ENCODE measurements around the gene RPL31. TPM values are rescaled to one million over a fixed set of nuclear protein-coding genes. Genes with fewer than 3 reads are reported as not detected.

RPL31 gene
- total RNA-seq, 4 donors from 2014 or later = 1,010 to 1,120 (median 1,024) TPM

DNA sequence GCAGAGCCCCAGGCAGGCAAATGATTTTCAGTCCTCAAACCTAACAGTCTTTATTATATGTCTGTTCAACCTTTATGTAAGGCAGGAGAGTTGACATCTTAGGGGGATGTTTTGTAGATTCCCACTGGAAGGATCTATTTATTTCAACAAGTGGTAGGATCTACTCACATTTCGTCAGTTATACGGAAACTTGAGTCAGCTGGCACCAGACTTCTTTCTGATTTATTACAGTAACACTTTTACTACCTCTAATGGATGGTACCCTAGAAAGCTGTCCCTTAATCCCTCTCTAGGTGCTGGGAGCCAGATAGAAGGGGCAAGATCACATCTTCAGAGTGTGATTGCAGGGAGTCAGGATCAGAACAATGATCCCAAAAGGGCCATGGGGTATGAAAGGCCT lies 2.1 kb upstream of the RPL31 start:
- Histone ChIP-seq H3K27ac (no peak overlapping the region), H3K27me3 (no peaks in the 10 kb centered on the region), H3K4me3 (no peak overlapping the region), H3K9me3 (no peaks in the 10 kb centered on the region), H3K36me3 (peaks cover 0 to 22% (median 11%) of the 10 kb centered on the region in 3 donors), H3K4me1 (peaks cover 0 to 29% (median 9%) of the 10 kb centered on the region in 4 donors)
- 87 to 88% methylated on average over 2 of the region's 2 CpGs for WGBS, 2 donors
- DNase-seq (ENCODE audit: low spot score in 2 of 2) = no peak
- no peak for TF ChIP-seq EP300 (IDR thresholded peaks at IDR 0.05)
- TF ChIP-seq, protein P1, sequence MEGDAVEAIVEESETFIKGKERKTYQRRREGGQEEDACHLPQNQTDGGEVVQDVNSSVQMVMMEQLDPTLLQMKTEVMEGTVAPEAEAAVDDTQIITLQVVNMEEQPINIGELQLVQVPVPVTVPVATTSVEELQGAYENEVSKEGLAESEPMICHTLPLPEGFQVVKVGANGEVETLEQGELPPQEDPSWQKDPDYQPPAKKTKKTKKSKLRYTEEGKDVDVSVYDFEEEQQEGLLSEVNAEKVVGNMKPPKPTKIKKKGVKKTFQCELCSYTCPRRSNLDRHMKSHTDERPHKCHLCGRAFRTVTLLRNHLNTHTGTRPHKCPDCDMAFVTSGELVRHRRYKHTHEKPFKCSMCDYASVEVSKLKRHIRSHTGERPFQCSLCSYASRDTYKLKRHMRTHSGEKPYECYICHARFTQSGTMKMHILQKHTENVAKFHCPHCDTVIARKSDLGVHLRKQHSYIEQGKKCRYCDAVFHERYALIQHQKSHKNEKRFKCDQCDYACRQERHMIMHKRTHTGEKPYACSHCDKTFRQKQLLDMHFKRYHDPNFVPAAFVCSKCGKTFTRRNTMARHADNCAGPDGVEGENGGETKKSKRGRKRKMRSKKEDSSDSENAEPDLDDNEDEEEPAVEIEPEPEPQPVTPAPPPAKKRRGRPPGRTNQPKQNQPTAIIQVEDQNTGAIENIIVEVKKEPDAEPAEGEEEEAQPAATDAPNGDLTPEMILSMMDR (IDR thresholded peaks at IDR 0.05) = no peak
- TF ChIP-seq POLR2A (IDR thresholded peaks at IDR 0.05) = no peak

DNA sequence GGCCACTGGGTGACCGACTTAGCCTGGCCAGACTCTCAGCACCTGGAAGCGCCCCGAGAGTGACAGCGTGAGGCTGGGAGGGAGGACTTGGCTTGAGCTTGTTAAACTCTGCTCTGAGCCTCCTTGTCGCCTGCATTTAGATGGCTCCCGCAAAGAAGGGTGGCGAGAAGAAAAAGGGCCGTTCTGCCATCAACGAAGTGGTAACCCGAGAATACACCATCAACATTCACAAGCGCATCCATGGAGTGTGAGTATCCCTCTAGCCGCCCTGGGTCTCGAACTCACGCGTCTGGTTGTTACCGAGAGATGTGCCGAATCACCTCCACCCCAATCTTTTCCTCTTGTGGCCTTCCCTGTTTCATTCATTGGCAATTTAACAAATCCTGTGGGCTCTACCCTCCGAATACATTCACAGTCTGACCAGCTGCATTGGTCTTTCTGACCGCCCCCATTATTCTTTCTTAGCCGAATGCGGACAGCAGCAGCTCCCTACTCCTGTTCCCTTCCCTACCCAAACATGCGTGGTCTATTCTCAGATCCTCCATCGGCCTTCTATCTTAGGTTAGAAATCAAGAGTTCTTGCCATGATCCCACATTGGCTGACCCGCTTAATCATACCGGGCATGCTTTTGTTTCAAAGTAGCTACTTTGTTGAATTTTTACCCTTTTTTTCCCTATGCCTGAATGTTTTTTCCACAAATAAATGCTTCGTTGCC lies 631 bp downstream of the RPL31 start:
- H3K4me3 ChIP-seq = peak overlapping the region; percentile 73 to 94 (median 92)
- DNase-seq (ENCODE audit: low spot score in 2 of 2) = no peak
- no peak for TF ChIP-seq POLR2A (IDR thresholded peaks at IDR 0.05)
- TF ChIP-seq, protein P1 (IDR thresholded peaks at IDR 0.05) = no peak
- TF ChIP-seq EP300 (IDR thresholded peaks at IDR 0.05) = no peak
- no peaks in the 10 kb centered on the region for H3K27me3 ChIP-seq
- no peaks in the 10 kb centered on the region for H3K9me3 ChIP-seq
- WGBS, 2 donors = 2% methylated on average over 23 to 26 of the region's 26 CpGs
- peak overlapping the region; percentile 84 to 91 (median 84) for H3K27ac ChIP-seq
- peaks cover 0 to 43% (median 9%) of the 10 kb centered on the region in 4 donors for H3K4me1 ChIP-seq
- H3K36me3 ChIP-seq = peaks cover 0 to 42% (median 34%) of the 10 kb centered on the region in 3 donors

DNA sequence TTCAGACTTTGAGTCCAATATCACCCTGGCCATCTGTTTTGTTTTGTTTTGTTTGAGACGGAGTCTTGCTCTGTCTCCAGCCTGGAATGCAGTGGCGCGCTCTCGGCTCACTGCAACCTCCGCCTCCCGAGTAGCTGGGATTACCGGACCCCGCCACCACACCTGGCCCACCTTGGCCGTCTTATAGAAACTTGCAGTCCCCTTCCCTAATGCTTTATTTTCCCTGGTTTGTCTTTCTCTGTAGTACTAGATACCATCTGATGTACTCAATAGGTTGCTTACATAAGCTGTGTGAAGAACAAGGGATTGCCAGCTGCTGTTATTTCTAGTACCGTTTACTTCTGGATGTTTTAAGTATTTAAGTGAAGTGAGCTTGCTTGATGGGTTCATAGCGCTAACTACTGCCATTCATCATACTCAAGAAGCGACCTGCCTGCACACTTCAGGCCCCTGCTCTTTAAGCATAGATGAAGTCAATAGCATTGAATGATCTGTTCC lies 1.2 kb downstream of the RPL31 start:
- 35 to 37% methylated on average over 12 of the region's 12 CpGs for WGBS, 2 donors
- H3K36me3 ChIP-seq = peaks cover 0 to 48% (median 34%) of the 10 kb centered on the region in 3 donors
- no peaks in the 10 kb centered on the region for H3K9me3 ChIP-seq
- H3K27ac ChIP-seq = peak overlapping the region; percentile 84 to 91 (median 84)
- DNase-seq (ENCODE audit: low spot score in 2 of 2) = no peak
- H3K4me3 ChIP-seq = peak overlapping the region; percentile 73 to 94 (median 92)
- H3K27me3 ChIP-seq = no peaks in the 10 kb centered on the region
- H3K4me1 ChIP-seq = peaks cover 0 to 43% (median 9%) of the 10 kb centered on the region in 4 donors
- TF ChIP-seq, protein P1 (IDR thresholded peaks at IDR 0.05) = no peak
- TF ChIP-seq POLR2A (IDR thresholded peaks at IDR 0.05) (no peak), EP300 (IDR thresholded peaks at IDR 0.05) (no peak)

DNA sequence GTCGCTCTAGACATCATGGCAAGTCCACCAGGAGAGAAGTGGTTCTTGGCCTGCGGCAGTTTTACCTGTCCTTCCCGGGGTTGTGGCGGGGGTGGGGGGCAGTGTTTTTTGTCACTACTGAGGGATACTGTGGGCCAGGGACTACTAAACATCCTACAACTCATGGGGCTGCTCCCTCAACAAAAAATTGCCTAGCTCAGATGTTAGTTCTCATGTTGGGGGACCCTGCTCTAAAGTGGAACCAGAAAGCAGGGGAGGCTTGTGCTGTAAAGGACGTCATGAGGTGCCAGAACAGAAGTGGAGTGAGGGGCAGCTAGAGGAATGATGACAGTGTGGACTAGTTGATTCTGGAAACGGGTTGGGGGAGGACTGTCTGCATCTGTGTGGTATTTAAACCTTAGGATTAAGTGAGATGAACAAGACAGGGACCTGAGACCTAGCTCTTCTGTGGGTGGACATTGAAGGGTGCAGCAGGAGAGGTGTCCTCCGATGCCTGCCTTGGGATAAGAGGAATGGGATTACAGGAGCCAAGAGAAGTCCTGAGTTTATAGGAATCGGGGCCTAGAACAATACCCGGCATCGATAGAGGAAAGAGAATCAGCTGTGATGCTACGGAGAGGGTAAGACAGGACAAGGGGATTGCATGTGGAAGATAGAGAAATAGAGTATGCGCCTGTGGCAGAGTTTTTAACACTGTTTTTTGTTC lies 2.7 kb downstream of the RPL31 start:
- no peak for DNase-seq (ENCODE audit: low spot score in 2 of 2)
- Histone ChIP-seq H3K27me3 (no peaks in the 10 kb centered on the region), H3K9me3 (no peaks in the 10 kb centered on the region), H3K36me3 (peaks cover 0 to 60% (median 34%) of the 10 kb centered on the region in 3 donors), H3K4me1 (peaks cover 0 to 43% (median 9%) of the 10 kb centered on the region in 4 donors), H3K27ac (no peak overlapping the region), H3K4me3 (no peak overlapping the region)
- no peak for TF ChIP-seq EP300 (IDR thresholded peaks at IDR 0.05)
- 91 to 93% methylated on average over 12 of the region's 12 CpGs for WGBS, 2 donors

DNA sequence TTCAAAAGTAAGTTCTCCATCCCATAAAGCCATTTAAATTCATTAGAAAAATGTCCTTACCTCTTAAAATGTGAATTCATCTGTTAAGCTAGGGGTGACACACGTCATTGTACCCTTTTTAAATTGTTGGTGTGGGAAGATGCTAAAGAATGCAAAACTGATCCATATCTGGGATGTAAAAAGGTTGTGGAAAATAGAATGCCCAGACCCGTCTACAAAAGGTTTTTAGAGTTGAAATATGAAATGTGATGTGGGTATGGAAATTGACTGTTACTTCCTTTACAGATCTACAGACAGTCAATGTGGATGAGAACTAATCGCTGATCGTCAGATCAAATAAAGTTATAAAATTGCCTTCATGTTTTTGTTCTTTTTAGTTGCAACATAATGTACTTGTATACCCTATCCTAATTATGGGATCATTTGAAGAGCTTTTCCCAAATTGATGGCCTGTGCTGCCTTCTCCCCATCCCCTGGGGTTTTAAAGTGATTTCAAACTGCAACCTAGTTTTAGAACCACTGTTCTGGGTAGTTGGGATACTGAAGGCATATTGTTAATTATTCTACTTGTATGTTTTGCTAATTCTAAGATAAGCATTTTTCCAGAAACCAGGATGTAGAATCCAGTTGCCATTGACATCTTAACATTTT lies 4.1 kb downstream of the RPL31 start:
- H3K36me3 ChIP-seq = peaks cover 0 to 74% (median 34%) of the 10 kb centered on the region in 3 donors
- H3K4me1 ChIP-seq = peaks cover 0 to 43% (median 9%) of the 10 kb centered on the region in 4 donors
- no peak for TF ChIP-seq EP300 (IDR thresholded peaks at IDR 0.05)
- TF ChIP-seq POLR2A (IDR thresholded peaks at IDR 0.05) = no peak
- TF ChIP-seq, protein P1 (IDR thresholded peaks at IDR 0.05) = no peak
- no peaks in the 10 kb centered on the region for H3K9me3 ChIP-seq
- no peak overlapping the region for H3K4me3 ChIP-seq
- WGBS, 2 donors = 73 to 74% methylated on average over 4 of the region's 4 CpGs
- no peak overlapping the region for H3K27ac ChIP-seq
- DNase-seq (ENCODE audit: low spot score in 2 of 2) = no peak
- H3K27me3 ChIP-seq = no peaks in the 10 kb centered on the region
